ENCODE data around the gene SLIT3. TPM values are rescaled to one million over a fixed set of nuclear protein-coding genes. Genes with fewer than 3 reads are reported as not detected.

SLIT3 gene
- total and polyA plus RNA-seq, 5 donors from 2014 or later: not detected

DNA sequence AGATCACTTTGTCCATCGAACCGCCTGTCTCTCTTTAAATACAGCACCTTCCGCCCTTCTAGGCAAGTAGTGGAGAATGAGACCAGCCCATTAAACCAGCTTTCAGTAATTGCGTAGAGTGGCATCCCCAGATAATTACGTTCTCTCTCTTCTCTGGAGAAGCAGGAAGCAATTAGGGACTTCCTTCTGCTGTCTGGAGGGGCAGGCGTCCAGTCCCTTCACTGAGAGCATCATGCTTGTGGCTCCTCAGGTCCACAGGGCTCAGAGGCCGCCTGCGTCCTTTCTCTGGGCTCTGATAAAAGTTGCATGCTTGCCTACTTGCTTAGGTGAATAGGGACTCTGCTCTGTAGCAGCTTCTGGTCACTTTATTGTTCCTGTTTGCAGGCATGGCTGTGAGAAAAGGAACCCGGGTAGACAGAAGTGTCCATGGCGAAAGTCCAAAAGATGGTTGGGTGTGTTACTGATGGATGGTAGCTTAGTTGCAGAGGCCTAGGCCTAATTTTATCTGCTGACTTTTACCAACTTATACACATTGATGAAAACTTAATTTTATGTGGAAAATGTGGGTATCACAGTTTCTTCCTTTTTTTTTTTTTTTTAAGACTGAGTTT, 422.7 kb downstream of the SLIT3 start:
- no peak for ATAC-seq (ENCODE audit: low read depth in 2 of 2)
- no peaks in the 10 kb centered on the region for H3K4me1 Mint-ChIP-seq
- Histone ChIP-seq H3K9me3 (ENCODE audit: control insufficient read depth in 2 of 2, low read length in 2 of 2) (no peaks in the 10 kb centered on the region), H3K36me3 (ENCODE audit: control insufficient read depth, insufficient read depth, low read length) (no peaks in the 10 kb centered on the region), H3K4me3 (ENCODE audit: low read depth, low read length) (no peak overlapping the region), H3K27me3 (ENCODE audit: control insufficient read depth, insufficient read depth, low read length) (peaks cover 3% of the 10 kb centered on the region), H3K4me1 (ENCODE audit: control insufficient read depth, insufficient read depth, low read length, poor library complexity, severe bottlenecking) (no peaks in the 10 kb centered on the region), H3K27ac (ENCODE audit: insufficient read depth, low read length, poor library complexity, severe bottlenecking) (no peak overlapping the region)
- no peaks in the 10 kb centered on the region for H3K9me3 Mint-ChIP-seq
- no peaks in the 10 kb centered on the region for H3K36me3 Mint-ChIP-seq
- no peak overlapping the region for H3K4me3 Mint-ChIP-seq
- H3K27ac Mint-ChIP-seq: no peak overlapping the region
- no peak for DNase-seq
- H3K27me3 Mint-ChIP-seq: peaks cover 6% of the 10 kb centered on the region

DNA sequence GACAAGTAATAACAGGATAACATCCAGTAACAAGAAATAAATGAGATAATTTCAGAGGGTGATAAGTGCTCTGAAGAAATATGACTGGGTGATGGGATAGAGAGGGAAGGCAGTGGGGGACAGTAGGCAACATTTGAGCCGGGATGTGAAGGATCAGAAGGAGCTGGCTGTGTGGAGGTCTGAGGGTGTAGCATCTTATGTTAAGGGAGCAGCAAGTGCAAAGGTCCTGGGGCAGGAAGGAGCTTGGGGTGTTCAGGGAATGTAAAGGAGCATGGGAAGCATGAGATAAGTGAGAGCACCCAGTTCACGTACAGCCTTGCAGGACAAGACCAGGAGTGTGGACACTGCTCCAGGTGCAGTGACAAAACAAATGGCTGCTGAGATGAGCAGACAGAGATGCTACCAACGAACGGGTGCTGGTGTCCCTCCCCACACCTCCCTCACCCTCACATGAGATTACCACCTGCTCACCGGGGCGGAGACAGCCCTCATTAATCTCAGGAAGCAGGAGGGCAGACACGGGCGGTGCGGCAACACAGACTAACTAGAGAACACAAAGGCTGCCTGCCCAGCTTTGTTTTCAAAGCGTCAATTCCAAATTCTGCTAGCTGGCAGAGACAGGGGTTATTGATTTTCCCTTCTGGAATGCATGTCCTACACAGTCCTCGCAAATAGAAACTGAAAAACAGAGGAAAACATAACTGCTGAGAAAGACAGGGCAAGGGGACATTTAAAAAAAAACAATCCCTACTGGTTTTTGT, 423.6 kb downstream of the SLIT3 start:
- Mint-ChIP-seq H3K4me3 (no peak overlapping the region), H3K27me3 (peaks cover 6% of the 10 kb centered on the region), H3K4me1 (no peaks in the 10 kb centered on the region), H3K27ac (peak overlapping the region in 1 of 3 donors; percentile 58), H3K36me3 (no peaks in the 10 kb centered on the region), H3K9me3 (no peaks in the 10 kb centered on the region)
- DNase-seq (no peak), ATAC-seq (ENCODE audit: low read depth in 2 of 2) (no peak)
- H3K36me3 ChIP-seq (ENCODE audit: control insufficient read depth, insufficient read depth, low read length): no peaks in the 10 kb centered on the region
- H3K27me3 ChIP-seq (ENCODE audit: control insufficient read depth, insufficient read depth, low read length): peaks cover 3% of the 10 kb centered on the region
- no peak overlapping the region for H3K4me3 ChIP-seq (ENCODE audit: low read depth, low read length)
- H3K9me3 ChIP-seq (ENCODE audit: control insufficient read depth in 2 of 2, low read length in 2 of 2): no peaks in the 10 kb centered on the region
- H3K4me1 ChIP-seq (ENCODE audit: control insufficient read depth, insufficient read depth, low read length, poor library complexity, severe bottlenecking): no peaks in the 10 kb centered on the region
- no peak overlapping the region for H3K27ac ChIP-seq (ENCODE audit: insufficient read depth, low read length, poor library complexity, severe bottlenecking)

DNA sequence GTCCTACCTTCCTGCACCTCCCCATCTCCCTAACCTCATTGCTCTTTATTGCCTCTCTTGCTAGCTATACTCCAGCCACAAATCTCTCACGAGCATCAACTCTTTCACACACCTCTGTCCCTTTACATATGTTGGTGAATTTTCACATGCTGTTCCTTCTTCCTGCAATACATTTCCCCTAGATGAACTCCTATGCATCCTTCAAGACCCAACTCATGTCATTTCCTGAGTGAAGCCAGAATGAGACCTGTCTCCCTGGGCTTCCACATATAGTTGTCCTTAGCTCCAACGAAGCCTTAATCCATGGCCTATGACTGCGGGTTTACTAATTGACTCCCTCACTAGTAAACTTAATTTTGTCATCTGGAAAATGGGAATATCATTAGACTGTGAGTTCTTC, 424.5 kb downstream of the SLIT3 start:
- H3K9me3 ChIP-seq (ENCODE audit: control insufficient read depth in 2 of 2, low read length in 2 of 2): no peaks in the 10 kb centered on the region
- H3K27ac Mint-ChIP-seq: no peak overlapping the region
- ATAC-seq (ENCODE audit: low read depth in 2 of 2) (no peak), DNase-seq (no peak)
- H3K4me3 ChIP-seq (ENCODE audit: low read depth, low read length): no peak overlapping the region
- no peaks in the 10 kb centered on the region for H3K4me1 Mint-ChIP-seq
- H3K36me3 ChIP-seq (ENCODE audit: control insufficient read depth, insufficient read depth, low read length): no peaks in the 10 kb centered on the region
- no peak overlapping the region for H3K4me3 Mint-ChIP-seq
- H3K27ac ChIP-seq (ENCODE audit: insufficient read depth, low read length, poor library complexity, severe bottlenecking): no peak overlapping the region
- H3K27me3 ChIP-seq (ENCODE audit: control insufficient read depth, insufficient read depth, low read length): peaks cover 3% of the 10 kb centered on the region
- H3K9me3 Mint-ChIP-seq: no peaks in the 10 kb centered on the region
- peaks cover 6% of the 10 kb centered on the region for H3K27me3 Mint-ChIP-seq
- no peaks in the 10 kb centered on the region for H3K4me1 ChIP-seq (ENCODE audit: control insufficient read depth, insufficient read depth, low read length, poor library complexity, severe bottlenecking)
- H3K36me3 Mint-ChIP-seq: no peaks in the 10 kb centered on the region

DNA sequence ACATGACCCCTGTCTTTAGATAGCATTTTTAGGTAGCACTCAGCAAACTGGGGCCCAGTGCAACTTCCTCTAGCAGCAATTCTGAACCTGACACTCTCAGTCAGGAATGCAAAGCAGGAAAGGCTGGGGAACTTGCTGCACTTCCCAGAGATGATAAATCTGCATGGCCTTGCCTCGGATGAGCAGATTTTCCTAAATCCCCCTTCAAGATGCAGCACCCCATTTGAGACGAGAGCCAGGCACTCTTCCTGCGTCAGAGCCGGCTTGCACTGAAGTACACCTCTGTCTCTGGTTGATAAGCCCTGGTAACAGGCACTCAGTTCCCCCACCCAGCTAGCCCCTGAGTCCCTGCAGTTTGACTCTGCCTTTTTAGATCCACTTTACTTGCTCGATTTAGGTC, 425.1 kb downstream of the SLIT3 start:
- ATAC-seq (ENCODE audit: low read depth in 2 of 2): no peak
- H3K9me3 Mint-ChIP-seq: no peaks in the 10 kb centered on the region
- H3K4me1 Mint-ChIP-seq: no peaks in the 10 kb centered on the region
- H3K27me3 ChIP-seq (ENCODE audit: control insufficient read depth, insufficient read depth, low read length): peaks cover 3% of the 10 kb centered on the region
- H3K4me3 ChIP-seq (ENCODE audit: low read depth, low read length): no peak overlapping the region
- no peak overlapping the region for H3K27ac Mint-ChIP-seq
- no peaks in the 10 kb centered on the region for H3K4me1 ChIP-seq (ENCODE audit: control insufficient read depth, insufficient read depth, low read length, poor library complexity, severe bottlenecking)
- H3K27ac ChIP-seq (ENCODE audit: insufficient read depth, low read length, poor library complexity, severe bottlenecking): no peak overlapping the region
- no peaks in the 10 kb centered on the region for H3K9me3 ChIP-seq (ENCODE audit: control insufficient read depth in 2 of 2, low read length in 2 of 2)
- DNase-seq: no peak
- H3K27me3 Mint-ChIP-seq: peaks cover 6% of the 10 kb centered on the region
- no peak overlapping the region for H3K4me3 Mint-ChIP-seq
- H3K36me3 Mint-ChIP-seq: no peaks in the 10 kb centered on the region
- no peaks in the 10 kb centered on the region for H3K36me3 ChIP-seq (ENCODE audit: control insufficient read depth, insufficient read depth, low read length)

- Histone ChIP-seq H3K36me3 (ENCODE audit: control insufficient read depth, insufficient read depth, low read length) (no peaks in the 10 kb centered on the region), H3K9me3 (ENCODE audit: control insufficient read depth in 2 of 2, low read length in 2 of 2) (no peaks in the 10 kb centered on the region), H3K4me3 (ENCODE audit: low read depth, low read length) (no peak overlapping the region), H3K27ac (ENCODE audit: insufficient read depth, low read length, poor library complexity, severe bottlenecking) (no peak overlapping the region), H3K4me1 (ENCODE audit: control insufficient read depth, insufficient read depth, low read length, poor library complexity, severe bottlenecking) (no peaks in the 10 kb centered on the region), H3K27me3 (ENCODE audit: control insufficient read depth, insufficient read depth, low read length) (peaks cover 3% of the 10 kb centered on the region)
- peaks cover 0 to 3% (median 0%) of the 10 kb centered on the region in 7 donors for H3K9me3 Mint-ChIP-seq
- ATAC-seq (ENCODE audit: low read depth in 2 of 2) (no peak), DNase-seq (no peak)
- no peaks in the 10 kb centered on the region for H3K4me1 Mint-ChIP-seq
- no peak overlapping the region for H3K27ac Mint-ChIP-seq
- peaks cover 6% of the 10 kb centered on the region for H3K27me3 Mint-ChIP-seq
- no peak overlapping the region for H3K4me3 Mint-ChIP-seq
- H3K36me3 Mint-ChIP-seq: no peaks in the 10 kb centered on the region
These were observed 426.1 kb downstream of the SLIT3 start for GRCh38 chr5:168874713-168875380.

GRCh38 chr5:168872246-168872645, 428.7 kb downstream of the SLIT3 start:
- Histone ChIP-seq H3K27ac (ENCODE audit: insufficient read depth, low read length, poor library complexity, severe bottlenecking) (no peak overlapping the region), H3K36me3 (ENCODE audit: control insufficient read depth, insufficient read depth, low read length) (no peaks in the 10 kb centered on the region), H3K4me3 (ENCODE audit: low read depth, low read length) (no peak overlapping the region), H3K4me1 (ENCODE audit: control insufficient read depth, insufficient read depth, low read length, poor library complexity, severe bottlenecking) (no peaks in the 10 kb centered on the region), H3K27me3 (ENCODE audit: control insufficient read depth, insufficient read depth, low read length) (peaks cover 3% of the 10 kb centered on the region), H3K9me3 (ENCODE audit: control insufficient read depth in 2 of 2, low read length in 2 of 2) (no peaks in the 10 kb centered on the region)
- Mint-ChIP-seq H3K27me3 (no peaks in the 10 kb centered on the region), H3K9me3 (peaks cover 0 to 3% (median 0%) of the 10 kb centered on the region in 7 donors), H3K27ac (no peak overlapping the region), H3K4me3 (no peak overlapping the region), H3K36me3 (no peaks in the 10 kb centered on the region), H3K4me1 (no peaks in the 10 kb centered on the region)
- no peak for DNase-seq
- ATAC-seq (ENCODE audit: low read depth in 2 of 2): no peak

- Histone ChIP-seq H3K4me3 (ENCODE audit: low read depth, low read length) (no peak overlapping the region), H3K4me1 (ENCODE audit: control insufficient read depth, insufficient read depth, low read length, poor library complexity, severe bottlenecking) (no peaks in the 10 kb centered on the region), H3K9me3 (ENCODE audit: control insufficient read depth in 2 of 2, low read length in 2 of 2) (no peaks in the 10 kb centered on the region), H3K27me3 (ENCODE audit: control insufficient read depth, insufficient read depth, low read length) (peaks cover 3% of the 10 kb centered on the region), H3K36me3 (ENCODE audit: control insufficient read depth, insufficient read depth, low read length) (no peaks in the 10 kb centered on the region), H3K27ac (ENCODE audit: insufficient read depth, low read length, poor library complexity, severe bottlenecking) (no peak overlapping the region)
- no peak overlapping the region for H3K4me3 Mint-ChIP-seq
- H3K9me3 Mint-ChIP-seq: peaks cover 0 to 3% (median 0%) of the 10 kb centered on the region in 7 donors
- no peaks in the 10 kb centered on the region for H3K27me3 Mint-ChIP-seq
- H3K4me1 Mint-ChIP-seq: no peaks in the 10 kb centered on the region
- H3K36me3 Mint-ChIP-seq: no peaks in the 10 kb centered on the region
- DNase-seq (no peak), ATAC-seq (ENCODE audit: low read depth in 2 of 2) (no peak)
- no peak overlapping the region for H3K27ac Mint-ChIP-seq
These were observed 430.0 kb downstream of the SLIT3 start for GRCh38 chr5:168870910-168871309.

Data from CD4-positive, CD25-positive, alpha-beta regulatory T cell (primary cell).